Muscle of leg (tissue), 11 donors: Measurements from ENCODE around the gene MEIKIN. TPM values are rescaled to one million over a fixed set of nuclear protein-coding genes. Genes with fewer than 3 reads are reported as not detected.
A peak's percentile ranks its signal among the peaks of the same experiment; 100 is the strongest.

ENCODE experiments used
- DNase-seq: peaks from one replicate; pipeline ENCODE4 v3.0.0; 2013
- H3K27ac ChIP-seq: one replicate; pipeline ENCODE4 v1.5.1; 2013; ENCODE audit warnings: mild to moderate bottlenecking, low read length, control low read depth
- H3K27me3 ChIP-seq: one replicate; pipeline ENCODE4 v1.6.1; 2013; ENCODE audit warnings: low read length; ENCODE audit not compliant: control insufficient read depth, insufficient read depth
- H3K36me3 ChIP-seq: one replicate; pipeline ENCODE4 v1.6.1; 2013; ENCODE audit warnings: low read length; ENCODE audit not compliant: control insufficient read depth, insufficient read depth
- H3K4me1 ChIP-seq: one replicate; pipeline ENCODE4 v1.6.1; 2013; ENCODE audit warnings: low read length; ENCODE audit not compliant: control insufficient read depth, insufficient read depth
- H3K4me3 ChIP-seq: one replicate; pipeline ENCODE4 v1.5.1; 2013; ENCODE audit warnings: low read length, control low read depth
- H3K9me3 ChIP-seq: replicated peaks from 2 replicates; pipeline ENCODE4 v1.6.1; 2013; ENCODE audit warnings: low read depth, low read length; ENCODE audit not compliant: control insufficient read depth
- WGBS: methylation state at CpG from one replicate; pipeline ENCODE4 v1.1.5; 2013; ENCODE audit warnings: missing lambda C conversion rate; ENCODE audit not compliant: insufficient coverage; 5-methylcytosine and 5-hydroxymethylcytosine counted together
- polyA plus RNA-seq, 8 donors: library from polyadenylated mRNA; unstranded; fragments of 120-200 nt; gene quantifications; one replicate each; pipeline versions ENCODE4 v1.2.1 to v1.2.3, GENCODE V29; 2013; ENCODE audit warnings: inconsistent platforms in 1 of 8, low replicate concordance in 1 of 8; ENCODE audit not compliant: insufficient read length in 8 of 8, insufficient read depth in 1 of 8
- total RNA-seq: library from RNA; stranded (reverse); fragments of 120-200 nt; gene quantifications from one replicate; pipeline ENCODE4 v1.2.4, GENCODE V29; 2013

MEIKIN gene
- total and polyA plus RNA-seq, 9 donors, result not detected

GRCh38 chr5:131952301-131952857 lies 6.9 kb upstream of the MEIKIN start:
- Histone ChIP-seq H3K4me1 (no peaks in the 10 kb centered on the region), H3K9me3 (no peaks in the 10 kb centered on the region), H3K36me3 (no peaks in the 10 kb centered on the region), H3K4me3 (no peak overlapping the region), H3K27me3 (peaks cover 3% of the 10 kb centered on the region), H3K27ac (no peak overlapping the region)
- no CpG with 5 or more reads among the region's 3 CpGs for WGBS
- peak; percentile 27 for DNase-seq

GRCh38 chr5:131950706-131951105 lies 5.2 kb upstream of the MEIKIN start:
- Histone ChIP-seq H3K27me3 (no peaks in the 10 kb centered on the region), H3K9me3 (no peaks in the 10 kb centered on the region), H3K4me1 (no peaks in the 10 kb centered on the region), H3K4me3 (no peak overlapping the region), H3K36me3 (no peaks in the 10 kb centered on the region), H3K27ac (no peak overlapping the region)
- DNase-seq, result no peak
- WGBS, result no CpG with 5 or more reads among the region's 1 CpG

- no CpG with 5 or more reads among the region's 2 CpGs for WGBS
- no peaks in the 10 kb centered on the region for H3K9me3 ChIP-seq
- H3K27ac ChIP-seq, result no peak overlapping the region
- no peaks in the 10 kb centered on the region for H3K4me1 ChIP-seq
- no peak overlapping the region for H3K4me3 ChIP-seq
- no peak for DNase-seq
- H3K36me3 ChIP-seq, result no peaks in the 10 kb centered on the region
- no peaks in the 10 kb centered on the region for H3K27me3 ChIP-seq
Observed at GRCh38 chr5:131947445-131947844, 2.0 kb upstream of the MEIKIN start.

GRCh38 chr5:131944702-131945550 lies 537 bp downstream of the MEIKIN start:
- H3K9me3 ChIP-seq, result no peaks in the 10 kb centered on the region
- no peaks in the 10 kb centered on the region for H3K36me3 ChIP-seq
- H3K27me3 ChIP-seq, result no peaks in the 10 kb centered on the region
- no peaks in the 10 kb centered on the region for H3K4me1 ChIP-seq
- peak; percentile 8 for DNase-seq
- no peak overlapping the region for H3K4me3 ChIP-seq
- 78% methylated on average over 31 of the region's 37 CpGs for WGBS
- no peak overlapping the region for H3K27ac ChIP-seq

- H3K9me3 ChIP-seq, result no peaks in the 10 kb centered on the region
- no peaks in the 10 kb centered on the region for H3K4me1 ChIP-seq
- H3K4me3 ChIP-seq, result no peak overlapping the region
- no CpG with 5 or more reads among the region's 2 CpGs for WGBS
- no peaks in the 10 kb centered on the region for H3K36me3 ChIP-seq
- H3K27me3 ChIP-seq, result no peaks in the 10 kb centered on the region
- no peak overlapping the region for H3K27ac ChIP-seq
- DNase-seq, result no peak
Observed at GRCh38 chr5:131943916-131944315, 1.5 kb downstream of the MEIKIN start.

- no peaks in the 10 kb centered on the region for H3K4me1 ChIP-seq
- H3K9me3 ChIP-seq, result no peaks in the 10 kb centered on the region
- no peaks in the 10 kb centered on the region for H3K27me3 ChIP-seq
- no peak for DNase-seq
- H3K4me3 ChIP-seq, result no peak overlapping the region
- H3K36me3 ChIP-seq, result no peaks in the 10 kb centered on the region
- no peak overlapping the region for H3K27ac ChIP-seq
Observed at GRCh38 chr5:131942016-131942415, 3.4 kb downstream of the MEIKIN start.

- no peaks in the 10 kb centered on the region for H3K4me1 ChIP-seq
- no peaks in the 10 kb centered on the region for H3K27me3 ChIP-seq
- WGBS, result no CpG with 5 or more reads among the region's 3 CpGs
- no peak overlapping the region for H3K27ac ChIP-seq
- no peak for DNase-seq
- H3K36me3 ChIP-seq, result no peaks in the 10 kb centered on the region
- H3K9me3 ChIP-seq, result no peaks in the 10 kb centered on the region
- H3K4me3 ChIP-seq, result no peak overlapping the region
Observed at GRCh38 chr5:131939690-131940345, 5.6 kb downstream of the MEIKIN start.

- H3K9me3 ChIP-seq, result peaks cover 7% of the 10 kb centered on the region
- no peaks in the 10 kb centered on the region for H3K36me3 ChIP-seq
- no peaks in the 10 kb centered on the region for H3K27me3 ChIP-seq
- no peak overlapping the region for H3K27ac ChIP-seq
- DNase-seq, result no peak
- H3K4me1 ChIP-seq, result no peaks in the 10 kb centered on the region
- H3K4me3 ChIP-seq, result no peak overlapping the region
- no CpG with 5 or more reads among the region's 2 CpGs for WGBS
Observed at GRCh38 chr5:131932235-131932634, 13.2 kb downstream of the MEIKIN start.

GRCh38 chr5:131928957-131929356 lies 16.5 kb downstream of the MEIKIN start:
- Histone ChIP-seq H3K27me3 (no peaks in the 10 kb centered on the region), H3K27ac (no peak overlapping the region), H3K4me1 (no peaks in the 10 kb centered on the region), H3K9me3 (peaks cover 7% of the 10 kb centered on the region), H3K36me3 (no peaks in the 10 kb centered on the region), H3K4me3 (no peak overlapping the region)
- DNase-seq, result no peak

- no peaks in the 10 kb centered on the region for H3K4me1 ChIP-seq
- DNase-seq, result no peak
- no peaks in the 10 kb centered on the region for H3K36me3 ChIP-seq
- H3K4me3 ChIP-seq, result no peak overlapping the region
- no peaks in the 10 kb centered on the region for H3K27me3 ChIP-seq
- no CpG with 5 or more reads among the region's 3 CpGs for WGBS
- no peak overlapping the region for H3K27ac ChIP-seq
- H3K9me3 ChIP-seq, result peaks cover 3% of the 10 kb centered on the region
Observed at GRCh38 chr5:131926168-131926567, 19.3 kb downstream of the MEIKIN start.
